Renal cortical epithelial cell (primary cell): ENCODE measurements around the gene CENPB. TPM values are rescaled to one million over a fixed set of nuclear protein-coding genes. Genes with fewer than 3 reads are reported as not detected.

ENCODE experiments used
- DNase-seq: peaks from one replicate; pipeline ENCODE4 v3.0.0-alpha.2; 2011; ENCODE audit warnings: low read depth
- total RNA-seq: library from RNA; depleted of rRNA; stranded (reverse); fragments of >200 nt; gene quantifications from 2 replicates; pipeline ENCODE4 v1.2.3, GENCODE V29; 2014

CENPB gene
- total RNA-seq, 1 donor from 2014 or later, result 72.6 TPM

GRCh38 chr20:3788685-3789155, 2.2 kb upstream of the CENPB start:
- no peak for DNase-seq

GRCh38 chr20:3787324-3788014, 929 bp upstream of the CENPB start:
- DNase-seq, result no peak

- no peak for DNase-seq
These were observed 435 bp downstream of the CENPB start for GRCh38 chr20:3786126-3786484.

- no peak for DNase-seq
These were observed 1.1 kb downstream of the CENPB start for GRCh38 chr20:3785240-3786125.

- no peak for DNase-seq
These were observed 1.7 kb downstream of the CENPB start for GRCh38 chr20:3784863-3785239.

- no peak for DNase-seq
These were observed 2.2 kb downstream of the CENPB start for GRCh38 chr20:3784216-3784853.

GRCh38 chr20:3783511-3784195, 2.9 kb downstream of the CENPB start:
- no peak for DNase-seq

GRCh38 chr20:3783068-3783489, 3.5 kb downstream of the CENPB start:
- DNase-seq, result no peak

GRCh38 chr20:3782597-3782996, 3.9 kb downstream of the CENPB start:
- no peak for DNase-seq

GRCh38 chr20:3781153-3781910, 5.2 kb downstream of the CENPB start, which contains the start of gene SPEF1:
Gene SPEF1 (minus strand): TSS chr20:3781448. CDS start chr20:3781287, 161 bp downstream.
- DNase-seq, result peak; percentile 91

GRCh38 chr20:3778976-3779375, 7.6 kb downstream of the CENPB start:
- no peak for DNase-seq

GRCh38 chr20:3777716-3778629, 8.6 kb downstream of the CENPB start:
- no peak for DNase-seq

GRCh38 chr20:3777381-3777715, 9.2 kb downstream of the CENPB start:
- DNase-seq, result no peak

GRCh38 chr20:3775457-3776108, 11.0 kb downstream of the CENPB start:
- no peak for DNase-seq

- no peak for DNase-seq
These were observed 14.9 kb downstream of the CENPB start for GRCh38 chr20:3771552-3772058.

- peak; percentile 83 for DNase-seq
These were observed 18.0 kb downstream of the CENPB start for GRCh38 chr20:3768342-3769130.

GRCh38 chr20:3767427-3768341, 18.9 kb downstream of the CENPB start, which contains the start of gene ADISSP:
Gene ADISSP (minus strand): TSS chr20:3767753. CDS start chr20:3760100, 7,653 bp downstream.
- peak; percentile 91 for DNase-seq
